Measurements from ENCODE around the gene GPC1.

GPC1 gene

GRCh38 chr2:240401308-240401707, 34.2 kb upstream of the GPC1 start:
- Histone ChIP-seq H3K36me3 (ENCODE audit: insufficient read depth, low read length) (no peaks in the 10 kb centered on the region), H2AFZ (ENCODE audit: low read depth, low read length) (no peak overlapping the region)

DNA sequence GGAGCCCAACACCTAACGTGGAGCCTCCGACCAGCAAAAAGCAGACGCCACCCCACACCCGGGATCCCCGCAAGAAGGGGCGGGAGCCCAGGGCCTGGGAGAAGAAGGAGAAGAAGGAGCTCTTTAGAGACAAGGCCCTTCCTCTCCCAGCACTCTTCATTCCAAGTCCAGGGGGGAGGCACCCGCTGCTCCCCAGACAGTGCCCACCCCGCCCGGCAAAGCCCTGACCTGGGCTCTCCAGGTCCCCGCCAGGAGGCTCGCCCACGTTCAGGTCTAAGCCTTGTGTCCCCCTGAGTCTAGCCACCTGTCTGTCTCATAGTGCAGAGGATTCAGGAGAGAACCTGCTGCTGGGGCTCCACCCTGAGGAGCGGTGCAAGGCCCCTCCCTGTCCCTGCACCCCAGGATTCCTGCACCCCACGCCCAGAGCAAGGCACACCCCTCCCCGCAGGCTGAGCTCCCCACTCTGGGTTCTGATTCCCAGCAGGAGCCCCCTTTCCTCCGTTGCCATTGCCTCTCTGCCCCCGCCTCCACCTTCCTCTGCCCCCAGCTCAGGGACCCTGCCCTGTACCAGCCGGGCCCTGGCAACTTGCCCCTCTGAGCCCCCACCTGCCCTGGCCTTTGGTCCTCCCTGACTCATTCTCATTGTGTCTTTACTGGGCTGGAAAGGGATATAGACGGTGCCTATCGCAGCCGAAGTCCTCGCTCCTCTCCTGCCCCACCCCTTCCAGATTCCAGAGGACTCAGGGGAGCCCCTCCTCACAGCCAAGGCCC, 33.5 kb upstream of the GPC1 start:
- no peak overlapping the region for H2AFZ ChIP-seq (ENCODE audit: low read depth, low read length)
- H3K9me3 ChIP-seq (ENCODE audit: low read length) = no peaks in the 10 kb centered on the region
- no peak overlapping the region for H3K4me3 ChIP-seq (ENCODE audit: low read length)
- peaks cover 6% of the 10 kb centered on the region for H3K27me3 ChIP-seq (ENCODE audit: insufficient read depth, low read length)
- no peaks in the 10 kb centered on the region for H3K4me1 ChIP-seq (ENCODE audit: insufficient read depth, low read length)
- H3K36me3 ChIP-seq (ENCODE audit: insufficient read depth, low read length) = no peaks in the 10 kb centered on the region

More at GRCh38 chr2:240401308-240401707, 34.2 kb upstream of the GPC1 start:
- no peaks in the 10 kb centered on the region for H3K9me3 ChIP-seq (ENCODE audit: low read length)
- H3K4me3 ChIP-seq (ENCODE audit: low read length) = no peak overlapping the region
- no peaks in the 10 kb centered on the region for H3K4me1 ChIP-seq (ENCODE audit: insufficient read depth, low read length)
- peaks cover 6% of the 10 kb centered on the region for H3K27me3 ChIP-seq (ENCODE audit: insufficient read depth, low read length)

DNA sequence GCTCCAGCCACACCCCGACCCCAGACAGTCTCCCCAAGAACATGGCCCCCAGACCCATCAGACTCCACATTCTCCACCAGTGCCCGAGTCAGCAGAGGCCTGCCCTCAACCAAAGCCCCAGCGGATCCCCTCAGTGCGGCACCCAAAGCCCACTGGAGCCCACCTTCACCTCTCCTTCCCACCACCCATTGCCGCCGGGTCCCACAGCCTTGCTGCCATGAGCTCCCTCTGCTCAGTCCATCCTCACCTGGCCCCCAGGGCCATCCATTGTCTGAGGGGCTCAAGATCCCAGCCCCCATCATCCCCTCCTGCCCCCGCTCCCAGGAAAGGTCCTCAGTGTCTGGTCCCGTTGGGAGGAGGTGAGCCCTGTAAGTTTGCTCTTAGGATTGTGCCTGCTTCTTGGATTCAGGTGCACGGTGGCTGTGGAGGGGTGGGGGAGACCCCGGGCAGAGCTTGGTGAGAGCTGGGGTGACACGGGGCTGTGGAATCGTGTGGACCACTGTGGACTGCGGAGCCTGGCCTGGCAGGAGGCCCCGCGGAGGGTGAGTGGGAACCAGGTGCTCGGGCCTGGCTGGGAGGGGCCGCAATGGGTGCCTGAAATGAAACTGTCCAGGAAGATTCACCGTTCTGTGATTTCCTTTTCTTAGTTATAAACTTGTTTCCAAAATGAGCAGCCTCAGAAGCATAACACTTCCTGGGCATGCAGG, 32.7 kb upstream of the GPC1 start:
- H3K4me3 ChIP-seq (ENCODE audit: low read length) = no peak overlapping the region
- peaks cover 6% of the 10 kb centered on the region for H3K27me3 ChIP-seq (ENCODE audit: insufficient read depth, low read length)
- H3K36me3 ChIP-seq (ENCODE audit: insufficient read depth, low read length) = no peaks in the 10 kb centered on the region
- H2AFZ ChIP-seq (ENCODE audit: low read depth, low read length) = no peak overlapping the region
- no peaks in the 10 kb centered on the region for H3K4me1 ChIP-seq (ENCODE audit: insufficient read depth, low read length)
- H3K9me3 ChIP-seq (ENCODE audit: low read length) = no peaks in the 10 kb centered on the region

DNA sequence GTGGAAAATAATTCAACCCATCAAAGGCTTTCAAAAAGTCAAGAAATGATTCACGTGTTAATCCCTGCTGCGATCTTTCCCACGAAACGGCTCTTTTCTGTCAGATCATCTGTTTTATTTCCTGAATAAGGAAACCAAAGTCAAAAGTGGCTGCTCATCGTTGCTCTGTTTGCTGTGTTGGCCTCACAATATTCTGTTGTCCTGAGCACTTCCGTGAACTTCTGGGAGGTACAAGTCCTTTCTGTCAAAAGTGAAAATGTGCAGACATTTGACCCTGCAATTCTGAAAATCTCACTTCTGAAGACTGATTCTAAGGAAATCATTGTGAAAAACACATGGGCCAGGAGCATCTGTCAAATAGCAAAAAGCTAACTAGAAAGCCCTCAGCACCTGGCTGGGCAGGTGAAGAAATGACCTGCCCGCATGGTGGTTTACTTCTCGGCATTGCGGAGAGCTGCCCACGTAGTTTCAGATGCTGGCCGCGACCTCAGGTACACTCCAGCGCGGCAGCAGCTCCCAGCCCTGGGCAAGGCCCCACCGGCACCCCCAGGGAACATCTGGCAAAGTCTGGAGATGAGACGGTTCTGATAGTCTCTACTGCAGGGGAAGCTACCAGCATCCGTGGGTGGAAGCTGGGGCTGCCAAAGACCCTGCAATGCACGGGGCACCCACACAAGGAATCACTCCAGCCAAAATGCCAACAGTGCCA, 31.9 kb upstream of the GPC1 start:
- peaks cover 6% of the 10 kb centered on the region for H3K27me3 ChIP-seq (ENCODE audit: insufficient read depth, low read length)
- no peaks in the 10 kb centered on the region for H3K36me3 ChIP-seq (ENCODE audit: insufficient read depth, low read length)
- no peak overlapping the region for H2AFZ ChIP-seq (ENCODE audit: low read depth, low read length)
- no peaks in the 10 kb centered on the region for H3K9me3 ChIP-seq (ENCODE audit: low read length)
- no peak overlapping the region for H3K4me3 ChIP-seq (ENCODE audit: low read length)
- no peaks in the 10 kb centered on the region for H3K4me1 ChIP-seq (ENCODE audit: insufficient read depth, low read length)

- H2AFZ ChIP-seq (ENCODE audit: low read depth, low read length) = no peak overlapping the region
- H3K9me3 ChIP-seq (ENCODE audit: low read length) = no peaks in the 10 kb centered on the region
- H3K27me3 ChIP-seq (ENCODE audit: insufficient read depth, low read length) = peaks cover 6% of the 10 kb centered on the region
- no peak overlapping the region for H3K4me3 ChIP-seq (ENCODE audit: low read length)
- no peaks in the 10 kb centered on the region for H3K4me1 ChIP-seq (ENCODE audit: insufficient read depth, low read length)
- H3K36me3 ChIP-seq (ENCODE audit: insufficient read depth, low read length) = no peaks in the 10 kb centered on the region
Measured at GRCh38 chr2:240404174-240404852, 31.1 kb upstream of the GPC1 start.

- no peak overlapping the region for H3K4me3 ChIP-seq (ENCODE audit: low read length)
- H3K36me3 ChIP-seq (ENCODE audit: insufficient read depth, low read length) = no peaks in the 10 kb centered on the region
- H2AFZ ChIP-seq (ENCODE audit: low read depth, low read length) = no peak overlapping the region
Measured at GRCh38 chr2:240405133-240405532, 30.3 kb upstream of the GPC1 start.

DNA sequence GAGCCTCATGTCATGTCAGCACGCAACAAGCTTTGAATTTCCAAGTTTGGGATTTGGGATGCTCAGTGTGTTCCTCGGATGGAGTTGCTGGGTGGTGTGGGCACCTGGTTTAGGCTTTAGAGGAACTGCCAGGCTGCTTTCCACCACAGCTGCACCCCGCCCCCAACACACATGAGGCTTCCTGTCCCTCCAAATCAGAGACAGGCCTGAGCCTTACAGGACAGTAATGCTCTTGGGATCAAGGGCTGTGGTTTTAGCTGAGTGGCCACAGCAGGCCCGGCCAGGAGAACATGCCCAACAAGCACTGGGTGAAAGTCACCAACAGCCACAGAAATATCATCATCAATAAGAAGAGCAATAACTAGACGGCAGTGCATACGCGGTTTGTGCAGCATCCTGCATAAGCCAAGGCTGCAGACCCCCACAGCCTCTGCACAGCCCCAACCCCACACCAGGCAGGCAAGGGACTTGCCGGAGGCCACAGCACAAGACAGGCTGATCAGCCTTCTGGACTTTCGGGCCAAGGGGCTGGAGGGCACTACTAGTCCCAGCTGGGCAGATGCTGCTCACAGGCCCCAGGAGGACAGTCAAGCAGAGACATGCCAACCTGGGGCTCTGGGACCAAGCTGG, 29.7 kb upstream of the GPC1 start:
- H2AFZ ChIP-seq (ENCODE audit: low read depth, low read length) = no peak overlapping the region
- H3K27me3 ChIP-seq (ENCODE audit: insufficient read depth, low read length) = peaks cover 6% of the 10 kb centered on the region
- H3K4me1 ChIP-seq (ENCODE audit: insufficient read depth, low read length) = no peaks in the 10 kb centered on the region
- no peaks in the 10 kb centered on the region for H3K9me3 ChIP-seq (ENCODE audit: low read length)
- no peak overlapping the region for H3K4me3 ChIP-seq (ENCODE audit: low read length)
- no peaks in the 10 kb centered on the region for H3K36me3 ChIP-seq (ENCODE audit: insufficient read depth, low read length)

More at GRCh38 chr2:240405133-240405532, 30.3 kb upstream of the GPC1 start:
- Histone ChIP-seq H3K27me3 (ENCODE audit: insufficient read depth, low read length) (peaks cover 6% of the 10 kb centered on the region), H3K9me3 (ENCODE audit: low read length) (no peaks in the 10 kb centered on the region), H3K4me1 (ENCODE audit: insufficient read depth, low read length) (no peaks in the 10 kb centered on the region)

- Histone ChIP-seq H3K27me3 (ENCODE audit: insufficient read depth, low read length) (peaks cover 6% of the 10 kb centered on the region), H2AFZ (ENCODE audit: low read depth, low read length) (no peak overlapping the region), H3K9me3 (ENCODE audit: low read length) (no peaks in the 10 kb centered on the region), H3K36me3 (ENCODE audit: insufficient read depth, low read length) (no peaks in the 10 kb centered on the region), H3K4me1 (ENCODE audit: insufficient read depth, low read length) (no peaks in the 10 kb centered on the region), H3K4me3 (ENCODE audit: low read length) (no peak overlapping the region)
Measured at GRCh38 chr2:240407090-240407489, 28.4 kb upstream of the GPC1 start.

DNA sequence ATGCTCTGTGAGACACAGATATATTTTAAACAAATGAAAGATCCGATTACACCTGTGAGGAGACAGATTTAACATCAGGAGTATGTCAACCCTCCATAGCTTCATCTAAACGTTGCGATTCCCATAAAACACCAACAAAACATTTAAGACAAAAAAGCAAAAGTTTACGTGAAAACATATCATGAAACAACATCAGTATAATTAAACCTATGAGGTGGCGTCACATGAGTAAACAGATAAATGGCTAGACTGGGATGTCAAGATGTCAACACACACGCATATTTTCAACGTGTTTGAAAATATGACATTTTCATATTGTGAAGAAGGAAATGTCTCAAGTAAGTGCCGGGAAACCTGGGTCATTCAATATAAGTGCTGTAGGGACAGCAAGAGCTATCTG, 25.5 kb upstream of the GPC1 start:
- no peaks in the 10 kb centered on the region for H3K4me1 ChIP-seq (ENCODE audit: insufficient read depth, low read length)
- no peaks in the 10 kb centered on the region for H3K36me3 ChIP-seq (ENCODE audit: insufficient read depth, low read length)
- H3K27me3 ChIP-seq (ENCODE audit: insufficient read depth, low read length) = peaks cover 5% of the 10 kb centered on the region
- H3K9me3 ChIP-seq (ENCODE audit: low read length) = no peaks in the 10 kb centered on the region
- H3K4me3 ChIP-seq (ENCODE audit: low read length) = no peak overlapping the region
- no peak overlapping the region for H2AFZ ChIP-seq (ENCODE audit: low read depth, low read length)

DNA sequence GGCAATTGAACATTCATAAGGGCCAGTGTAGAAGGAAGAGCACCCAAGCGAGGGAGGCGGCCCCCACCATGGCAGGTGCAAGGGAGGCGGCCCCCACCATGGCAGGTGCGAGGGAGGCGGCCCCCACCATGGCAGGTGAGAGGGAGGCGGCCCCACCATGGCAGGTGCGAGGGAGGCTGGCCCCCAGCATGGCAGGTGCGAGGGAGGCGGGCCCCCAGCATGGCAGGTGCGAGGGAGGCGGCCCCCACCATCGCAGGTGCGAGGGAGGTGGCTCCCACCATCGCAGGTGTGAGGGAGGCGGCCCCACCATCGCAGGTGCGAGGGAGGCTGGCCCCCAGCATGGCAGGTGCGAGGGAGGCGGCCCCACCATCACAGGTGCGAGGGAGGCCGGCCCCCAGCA, 24.7 kb upstream of the GPC1 start:
- Histone ChIP-seq H3K9me3 (ENCODE audit: low read length) (no peaks in the 10 kb centered on the region), H3K36me3 (ENCODE audit: insufficient read depth, low read length) (no peaks in the 10 kb centered on the region), H2AFZ (ENCODE audit: low read depth, low read length) (no peak overlapping the region), H3K27me3 (ENCODE audit: insufficient read depth, low read length) (peaks cover 3% of the 10 kb centered on the region), H3K4me3 (ENCODE audit: low read length) (no peak overlapping the region), H3K4me1 (ENCODE audit: insufficient read depth, low read length) (no peaks in the 10 kb centered on the region)

- no peaks in the 10 kb centered on the region for H3K27me3 ChIP-seq (ENCODE audit: insufficient read depth, low read length)
- no peaks in the 10 kb centered on the region for H3K4me1 ChIP-seq (ENCODE audit: insufficient read depth, low read length)
- H3K36me3 ChIP-seq (ENCODE audit: insufficient read depth, low read length) = no peaks in the 10 kb centered on the region
- H3K4me3 ChIP-seq (ENCODE audit: low read length) = no peak overlapping the region
- no peak overlapping the region for H2AFZ ChIP-seq (ENCODE audit: low read depth, low read length)
- H3K9me3 ChIP-seq (ENCODE audit: low read length) = no peaks in the 10 kb centered on the region
Measured at GRCh38 chr2:240411261-240412160, 24.0 kb upstream of the GPC1 start.

Measured in neuron (in vitro differentiated cells).